ENCODE results near the gene ROBO1. TPM values are rescaled to one million over a fixed set of nuclear protein-coding genes. Genes with fewer than 3 reads are reported as not detected.
"Not testable (repeated sequence)": the region's sequence is repeated elsewhere in the genome, so short reads cannot be mapped to it uniquely, and the experiment has no call there.

ROBO1 gene
- total RNA-seq, 1 donor from 2014 or later = 169 TPM

- H3K9ac ChIP-seq = no peak overlapping the region
- peaks cover 5% of the 10 kb centered on the region for H3K4me1 Mint-ChIP-seq
- H3K9me3 ChIP-seq (ENCODE audit: low read depth) = no peaks in the 10 kb centered on the region
- H3K27ac Mint-ChIP-seq = no peak overlapping the region
- TF ChIP-seq EZH2phosphoT487 (IDR thresholded peaks at IDR 0.05) = no peak
- TF ChIP-seq EZH2 (IDR thresholded peaks at IDR 0.05) = no peak
- no peaks in the 10 kb centered on the region for H3K36me3 Mint-ChIP-seq
- no peaks in the 10 kb centered on the region for H3F3A ChIP-seq (ENCODE audit: low read depth)
- no peaks in the 10 kb centered on the region for H3K36me3 ChIP-seq
- no peaks in the 10 kb centered on the region for H3K27me3 ChIP-seq
- no peaks in the 10 kb centered on the region for H3K79me2 ChIP-seq (ENCODE audit: low read depth)
- no peak overlapping the region for H3K4me3 ChIP-seq
- H3K4me3 Mint-ChIP-seq = no peak overlapping the region
- no peaks in the 10 kb centered on the region for H3K9me3 Mint-ChIP-seq
- H3K4me2 ChIP-seq = no peak overlapping the region
- no peaks in the 10 kb centered on the region for H3K4me1 ChIP-seq
- no peak overlapping the region for H3K27ac ChIP-seq
- H2AFZ ChIP-seq (replicated peaks) = no peak overlapping the region
- H3K27me3 Mint-ChIP-seq (ENCODE audit: insufficient read depth, low read depth) = no peaks in the 10 kb centered on the region
- DNase-seq (ENCODE audit: low spot score) = no peak
- H4K20me1 ChIP-seq (ENCODE audit: low read depth) = no peaks in the 10 kb centered on the region
These were observed 453.3 kb downstream of the ROBO1 start for GRCh38 chr3:79314544-79314943.

- no peak overlapping the region for H3K4me3 Mint-ChIP-seq
- Histone ChIP-seq H3K36me3 (no peaks in the 10 kb centered on the region), H3K4me1 (no peaks in the 10 kb centered on the region), H3F3A (ENCODE audit: low read depth) (no peaks in the 10 kb centered on the region), H3K9ac (no peak overlapping the region), H3K4me3 (no peak overlapping the region), H3K9me3 (ENCODE audit: low read depth) (no peaks in the 10 kb centered on the region), H3K27ac (no peak overlapping the region), H2AFZ (replicated peaks) (no peak overlapping the region), H3K4me2 (no peak overlapping the region), H3K27me3 (no peaks in the 10 kb centered on the region), H3K79me2 (ENCODE audit: low read depth) (no peaks in the 10 kb centered on the region), H4K20me1 (ENCODE audit: low read depth) (no peaks in the 10 kb centered on the region)
- no peaks in the 10 kb centered on the region for H3K27me3 Mint-ChIP-seq (ENCODE audit: insufficient read depth, low read depth)
- TF ChIP-seq EZH2phosphoT487 (IDR thresholded peaks at IDR 0.05) = no peak
- TF ChIP-seq EZH2 (IDR thresholded peaks at IDR 0.05) = no peak
- TF ChIP-seq CTCF (IDR thresholded peaks at IDR 0.05) = no peak
- no peak for DNase-seq (ENCODE audit: low spot score)
- H3K27ac Mint-ChIP-seq = no peak overlapping the region
- peaks cover 5% of the 10 kb centered on the region for H3K4me1 Mint-ChIP-seq
- H3K9me3 Mint-ChIP-seq = no peaks in the 10 kb centered on the region
- no peaks in the 10 kb centered on the region for H3K36me3 Mint-ChIP-seq
These were observed 457.8 kb downstream of the ROBO1 start for GRCh38 chr3:79310016-79310415.

GRCh38 chr3:79306934-79307570 is 460.7 kb downstream of the ROBO1 start:
- no peaks in the 10 kb centered on the region for H4K20me1 ChIP-seq (ENCODE audit: low read depth)
- DNase-seq (ENCODE audit: low spot score) = no peak
- TF ChIP-seq CTCF (IDR thresholded peaks at IDR 0.05) = no peak
- no peak for TF ChIP-seq EZH2phosphoT487 (IDR thresholded peaks at IDR 0.05)
- TF ChIP-seq EZH2 (IDR thresholded peaks at IDR 0.05) = no peak
- Mint-ChIP-seq H3K27ac (no peak overlapping the region), H3K4me1 (peaks cover 5% of the 10 kb centered on the region), H3K27me3 (ENCODE audit: insufficient read depth, low read depth) (no peaks in the 10 kb centered on the region), H3K9me3 (no peaks in the 10 kb centered on the region), H3K36me3 (no peaks in the 10 kb centered on the region), H3K4me3 (no peak overlapping the region)
- no peak overlapping the region for H3K27ac ChIP-seq
- H3K9ac ChIP-seq = no peak overlapping the region
- H2AFZ ChIP-seq (replicated peaks) = peak overlapping the region; percentile 15
- no peaks in the 10 kb centered on the region for H3K4me1 ChIP-seq
- H3K79me2 ChIP-seq (ENCODE audit: low read depth) = no peaks in the 10 kb centered on the region
- H3K4me3 ChIP-seq = no peak overlapping the region
- H3K9me3 ChIP-seq (ENCODE audit: low read depth) = no peaks in the 10 kb centered on the region
- no peaks in the 10 kb centered on the region for H3K36me3 ChIP-seq
- no peaks in the 10 kb centered on the region for H3K27me3 ChIP-seq
- no peaks in the 10 kb centered on the region for H3F3A ChIP-seq (ENCODE audit: low read depth)
- H3K4me2 ChIP-seq = no peak overlapping the region

GRCh38 chr3:79299949-79300635 is 467.7 kb downstream of the ROBO1 start:
- not testable (repeated sequence) for H3K79me2 ChIP-seq (ENCODE audit: low read depth); H3K4me1 ChIP-seq; H3K4me3 ChIP-seq; H3K36me3 Mint-ChIP-seq; H3K9ac ChIP-seq; H3K27ac ChIP-seq; H3K27me3 Mint-ChIP-seq (ENCODE audit: insufficient read depth, low read depth); H3K36me3 ChIP-seq; H3K4me2 ChIP-seq; H3K4me3 Mint-ChIP-seq; H4K20me1 ChIP-seq (ENCODE audit: low read depth); H3K27ac Mint-ChIP-seq; H2AFZ ChIP-seq (replicated peaks); H3F3A ChIP-seq (ENCODE audit: low read depth); DNase-seq (ENCODE audit: low spot score); H3K9me3 ChIP-seq (ENCODE audit: low read depth); H3K27me3 ChIP-seq; H3K9me3 Mint-ChIP-seq
- H3K4me1 Mint-ChIP-seq = peaks cover 11% of the 10 kb centered on the region
